Astrocyte (in vitro differentiated cells and primary cell): ENCODE data around the gene BCKDHB. TPM values are rescaled to one million over a fixed set of nuclear protein-coding genes. Genes with fewer than 3 reads are reported as not detected.

Experiments
- DNase-seq: peaks from one replicate; pipeline ENCODE4 v3.0.0-alpha.2; 2010; ENCODE audit warnings: low read depth
- FAIRE-seq: peaks from 2 replicates; lab custom pipeline; 2011; peaks lifted over from hg19 to GRCh38; lab: Jason Lieb, UNC
- H2AFZ ChIP-seq: 2 replicates; pipeline ENCODE4 v1.6.0; 2012; ENCODE audit warnings: low read depth, low read length, inconsistent platforms
- H3K27ac ChIP-seq: 2 replicates; pipeline ENCODE4 v1.5.1; 2011; ENCODE audit warnings: low read depth, low read length, inconsistent platforms
- H3K27me3 ChIP-seq: 2 replicates; pipeline ENCODE4 v1.6.0; 2011; ENCODE audit warnings: low read length, inconsistent platforms; ENCODE audit not compliant: insufficient read depth
- H3K36me3 ChIP-seq: 2 replicates; pipeline ENCODE4 v1.5.1; 2011; ENCODE audit warnings: low read length, inconsistent platforms; ENCODE audit not compliant: insufficient read depth
- H3K4me1 ChIP-seq: 2 replicates; pipeline ENCODE4 v1.5.1; 2011; ENCODE audit warnings: low read length, inconsistent platforms; ENCODE audit not compliant: insufficient read depth
- H3K4me2 ChIP-seq: 2 replicates; pipeline ENCODE4 v1.6.0; 2012; ENCODE audit warnings: low read length, inconsistent platforms
- H3K4me3 ChIP-seq: 2 replicates; pipeline ENCODE4 v1.5.1; 2011; ENCODE audit warnings: low read depth, mild to moderate bottlenecking, low read length, inconsistent platforms; ENCODE audit not compliant: insufficient read depth
- H3K79me2 ChIP-seq: 2 replicates; pipeline ENCODE4 v1.6.0; 2012; ENCODE audit warnings: mild to moderate bottlenecking, low read length, inconsistent platforms; ENCODE audit not compliant: insufficient read depth
- H3K9ac ChIP-seq: 2 replicates; pipeline ENCODE4 v1.6.0; 2012; ENCODE audit warnings: mild to moderate bottlenecking, low read length, inconsistent platforms
- H3K9me3 ChIP-seq: 2 replicates; pipeline ENCODE4 v1.5.1; 2012; ENCODE audit warnings: low read depth, mild to moderate bottlenecking, low read length, inconsistent platforms; ENCODE audit not compliant: insufficient read depth
- H4K20me1 ChIP-seq: 2 replicates; pipeline ENCODE4 v1.6.0; 2012; ENCODE audit warnings: low read length, inconsistent platforms; ENCODE audit not compliant: insufficient read depth
- H3K27ac Mint-ChIP-seq: one replicate; pipeline ENCODE4 v1.8.0; 2021; ENCODE audit warnings: mild to moderate bottlenecking, mixed read lengths; ENCODE audit not compliant: unreplicated experiment
- H3K27me3 Mint-ChIP-seq: one replicate; pipeline ENCODE4 v1.8.0; 2021; ENCODE audit warnings: low read depth, mixed read lengths; ENCODE audit not compliant: unreplicated experiment
- H3K36me3 Mint-ChIP-seq: one replicate; pipeline ENCODE4 v1.8.0; 2021; ENCODE audit warnings: low read depth, mixed read lengths; ENCODE audit not compliant: unreplicated experiment
- H3K4me1 Mint-ChIP-seq: one replicate; pipeline ENCODE4 v1.8.0; 2021; ENCODE audit warnings: low read depth, mixed read lengths; ENCODE audit not compliant: unreplicated experiment
- H3K4me3 Mint-ChIP-seq: one replicate; pipeline ENCODE4 v1.8.0; 2021; ENCODE audit warnings: mild to moderate bottlenecking, moderate library complexity, mixed read lengths; ENCODE audit not compliant: unreplicated experiment
- H3K9me3 Mint-ChIP-seq: one replicate; pipeline ENCODE4 v1.8.0; 2021; ENCODE audit warnings: mild to moderate bottlenecking, mixed read lengths; ENCODE audit not compliant: unreplicated experiment
- EZH2 ChIP-seq: IDR thresholded peaks from 2 replicates; pipeline ENCODE4 v1.6.1; 2012; ENCODE audit warnings: mild to moderate bottlenecking, low read length, inconsistent platforms; ENCODE audit not compliant: insufficient read depth
- total RNA-seq: library from RNA; stranded (reverse); gene quantifications from 2 replicates; pipeline ENCODE4 v1.2.1, GENCODE V29; 2021
- TF ChIP-seq, protein P1 (sequence below): IDR thresholded peaks from 2 replicates; pipeline ENCODE4 v1.5.1; 2011; ENCODE audit warnings: low read depth, mild to moderate bottlenecking, inconsistent platforms, low read length, moderate library complexity; ENCODE audit not compliant: insufficient read depth

Gene BCKDHB
- total RNA-seq, 1 donor from 2014 or later, result 18.4 TPM

DNA sequence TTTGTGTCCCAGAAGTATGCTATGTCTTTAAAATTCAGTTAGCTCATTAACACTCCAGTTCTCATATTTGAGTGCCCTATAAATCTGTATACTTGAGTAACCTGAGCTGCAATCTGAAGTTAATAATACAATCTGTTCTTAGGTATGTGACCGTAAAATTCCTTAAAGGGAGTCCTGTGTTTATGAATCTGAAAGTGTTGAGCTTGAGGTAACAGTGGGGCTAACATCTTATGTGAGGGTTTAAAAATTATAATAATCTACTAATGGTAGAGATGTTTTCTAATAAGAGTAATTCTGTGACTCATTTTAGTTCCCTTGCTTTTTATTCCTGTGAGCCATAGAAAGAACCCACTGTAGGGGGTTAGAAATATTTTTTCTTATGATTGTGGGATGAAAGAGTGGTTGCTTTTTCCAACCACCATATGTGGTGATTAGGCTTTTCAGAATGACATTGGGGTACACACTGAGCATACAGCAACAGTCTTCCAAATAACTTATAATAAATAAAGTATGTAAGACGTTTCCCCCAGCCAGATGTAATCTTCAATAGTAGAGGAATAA lies 121.2 kb downstream of the BCKDHB start:
- H3K27me3 Mint-ChIP-seq, result no peaks in the 10 kb centered on the region
- H3K27ac Mint-ChIP-seq, result no peak overlapping the region
- H3K4me1 Mint-ChIP-seq, result no peaks in the 10 kb centered on the region

DNA sequence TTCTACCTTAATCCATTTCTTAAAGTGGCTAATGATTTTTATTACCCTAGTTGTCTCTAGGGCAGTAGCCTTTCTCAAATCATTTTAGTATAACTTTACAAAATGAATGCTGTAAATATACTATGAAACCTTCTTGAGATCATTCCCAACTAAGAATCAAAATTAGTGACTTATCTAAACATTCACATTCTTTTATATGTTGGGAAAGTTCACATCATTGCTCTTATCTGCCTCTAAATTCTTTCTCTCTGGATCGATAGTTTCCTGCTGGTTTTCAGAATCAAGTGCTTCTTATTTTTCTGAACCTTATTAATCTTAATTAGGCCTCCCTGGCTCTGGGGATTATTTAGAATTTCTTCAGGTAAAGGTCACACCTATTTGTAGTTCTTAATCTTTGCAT lies 126.8 kb downstream of the BCKDHB start:
- no peak overlapping the region for H3K4me2 ChIP-seq
- no peaks in the 10 kb centered on the region for H3K27me3 Mint-ChIP-seq
- no peaks in the 10 kb centered on the region for H3K4me1 Mint-ChIP-seq
- DNase-seq (no peak), FAIRE-seq (no peak)
- H3K36me3 Mint-ChIP-seq, result no peaks in the 10 kb centered on the region
- H3K79me2 ChIP-seq, result no peaks in the 10 kb centered on the region
- no peak overlapping the region for H3K9ac ChIP-seq
- H3K36me3 ChIP-seq, result no peaks in the 10 kb centered on the region
- H3K4me1 ChIP-seq, result no peaks in the 10 kb centered on the region
- H3K4me3 Mint-ChIP-seq, result no peak overlapping the region
- H3K27me3 ChIP-seq, result no peaks in the 10 kb centered on the region
- TF ChIP-seq, protein P1, sequence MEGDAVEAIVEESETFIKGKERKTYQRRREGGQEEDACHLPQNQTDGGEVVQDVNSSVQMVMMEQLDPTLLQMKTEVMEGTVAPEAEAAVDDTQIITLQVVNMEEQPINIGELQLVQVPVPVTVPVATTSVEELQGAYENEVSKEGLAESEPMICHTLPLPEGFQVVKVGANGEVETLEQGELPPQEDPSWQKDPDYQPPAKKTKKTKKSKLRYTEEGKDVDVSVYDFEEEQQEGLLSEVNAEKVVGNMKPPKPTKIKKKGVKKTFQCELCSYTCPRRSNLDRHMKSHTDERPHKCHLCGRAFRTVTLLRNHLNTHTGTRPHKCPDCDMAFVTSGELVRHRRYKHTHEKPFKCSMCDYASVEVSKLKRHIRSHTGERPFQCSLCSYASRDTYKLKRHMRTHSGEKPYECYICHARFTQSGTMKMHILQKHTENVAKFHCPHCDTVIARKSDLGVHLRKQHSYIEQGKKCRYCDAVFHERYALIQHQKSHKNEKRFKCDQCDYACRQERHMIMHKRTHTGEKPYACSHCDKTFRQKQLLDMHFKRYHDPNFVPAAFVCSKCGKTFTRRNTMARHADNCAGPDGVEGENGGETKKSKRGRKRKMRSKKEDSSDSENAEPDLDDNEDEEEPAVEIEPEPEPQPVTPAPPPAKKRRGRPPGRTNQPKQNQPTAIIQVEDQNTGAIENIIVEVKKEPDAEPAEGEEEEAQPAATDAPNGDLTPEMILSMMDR, result no peak
- no peak for TF ChIP-seq EZH2
- no peaks in the 10 kb centered on the region for H4K20me1 ChIP-seq
- no peak overlapping the region for H3K4me3 ChIP-seq
- H3K27ac Mint-ChIP-seq, result no peak overlapping the region
- H3K27ac ChIP-seq, result no peak overlapping the region
- H3K9me3 ChIP-seq, result no peaks in the 10 kb centered on the region
- peaks cover 2% of the 10 kb centered on the region for H3K9me3 Mint-ChIP-seq
- no peak overlapping the region for H2AFZ ChIP-seq

More for the DNA sequence above, 121.2 kb downstream of the BCKDHB start:
- DNase-seq, result peak; percentile 38
- H3K36me3 ChIP-seq, result no peaks in the 10 kb centered on the region
- H3K9me3 ChIP-seq, result no peaks in the 10 kb centered on the region
- H3K27me3 ChIP-seq, result no peaks in the 10 kb centered on the region
- TF ChIP-seq EZH2, result no peak
- TF ChIP-seq, protein P1, result no peak
- no peak overlapping the region for H3K4me3 Mint-ChIP-seq
- H3K4me1 ChIP-seq, result no peaks in the 10 kb centered on the region
- FAIRE-seq, result no peak
- H3K9ac ChIP-seq, result no peak overlapping the region
- no peaks in the 10 kb centered on the region for H4K20me1 ChIP-seq
- peaks cover 2% of the 10 kb centered on the region for H3K9me3 Mint-ChIP-seq
- no peak overlapping the region for H3K4me3 ChIP-seq
- no peak overlapping the region for H3K27ac ChIP-seq
- H2AFZ ChIP-seq, result no peak overlapping the region
- no peak overlapping the region for H3K4me2 ChIP-seq
- H3K36me3 Mint-ChIP-seq, result no peaks in the 10 kb centered on the region
- no peaks in the 10 kb centered on the region for H3K79me2 ChIP-seq

DNA sequence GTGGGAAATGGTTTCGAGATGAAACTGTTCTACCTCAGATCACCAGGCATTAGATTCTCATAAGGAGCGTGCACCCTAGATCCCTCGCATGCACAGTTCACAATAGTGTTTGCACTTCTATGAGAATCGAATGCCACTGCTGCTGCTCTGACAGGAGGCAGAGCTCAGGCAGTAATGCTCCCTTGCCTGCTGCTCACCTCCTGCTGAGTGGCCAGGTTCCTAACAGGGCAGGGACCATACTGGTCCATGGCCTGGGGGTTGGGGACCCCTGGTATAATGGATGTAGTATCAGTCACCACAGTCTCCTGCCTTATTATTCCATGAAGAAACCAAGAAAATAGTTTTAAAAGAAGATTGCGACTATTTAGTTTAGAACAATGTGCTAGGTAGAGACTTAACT lies 127.5 kb downstream of the BCKDHB start:
- no peaks in the 10 kb centered on the region for H3K4me1 ChIP-seq
- no peak overlapping the region for H2AFZ ChIP-seq
- Mint-ChIP-seq H3K27me3 (no peaks in the 10 kb centered on the region), H3K27ac (no peak overlapping the region), H3K36me3 (no peaks in the 10 kb centered on the region), H3K9me3 (peaks cover 2% of the 10 kb centered on the region), H3K4me1 (no peaks in the 10 kb centered on the region), H3K4me3 (no peak overlapping the region)
- no peaks in the 10 kb centered on the region for H4K20me1 ChIP-seq
- TF ChIP-seq EZH2, result no peak
- TF ChIP-seq, protein P1, result no peak
- no peaks in the 10 kb centered on the region for H3K79me2 ChIP-seq
- no peaks in the 10 kb centered on the region for H3K36me3 ChIP-seq
- H3K27me3 ChIP-seq, result no peaks in the 10 kb centered on the region
- no peak for FAIRE-seq
- H3K27ac ChIP-seq, result no peak overlapping the region
- no peak for DNase-seq
- no peaks in the 10 kb centered on the region for H3K9me3 ChIP-seq
- no peak overlapping the region for H3K4me2 ChIP-seq
- no peak overlapping the region for H3K9ac ChIP-seq
- no peak overlapping the region for H3K4me3 ChIP-seq
